Activated T-helper 17 cell treated with anti-CD3 and anti-CD28 coated beads, Interleukin-2, amount 50 U/mL, for 72 hours (primary cell): ENCODE measurements around the gene RALGAPA1. TPM values are rescaled to one million over a fixed set of nuclear protein-coding genes. Genes with fewer than 3 reads are reported as not detected.
"Not testable (repeated sequence)": the region's sequence is repeated elsewhere in the genome, so short reads cannot be mapped to it uniquely, and the experiment has no call there.

Experiments
- ATAC-seq: fragments of 150-1000 bp; cut with Tn5 transposase; replicated peaks from 2 replicates; pipeline ENCODE4 v1.10.0; 2021; ENCODE audit warnings: mild to moderate bottlenecking, moderate library complexity
- H3K27ac Mint-ChIP-seq: one replicate; pipeline ENCODE4 v1.8.0; 2022; ENCODE audit warnings: mixed read lengths
- H3K27me3 Mint-ChIP-seq: one replicate; pipeline ENCODE4 v1.8.0; 2022; ENCODE audit warnings: mixed read lengths
- H3K36me3 Mint-ChIP-seq: one replicate; pipeline ENCODE4 v1.8.0; 2022; ENCODE audit warnings: low read depth, mild to moderate bottlenecking, mixed read lengths
- H3K4me1 Mint-ChIP-seq: one replicate; pipeline ENCODE4 v1.8.0; 2022; ENCODE audit warnings: mixed read lengths
- H3K4me3 Mint-ChIP-seq: one replicate; pipeline ENCODE4 v1.8.0; 2022; ENCODE audit warnings: mild to moderate bottlenecking, mixed read lengths
- H3K9me3 Mint-ChIP-seq: one replicate; pipeline ENCODE4 v1.8.0; 2022; ENCODE audit warnings: mixed read lengths
- total RNA-seq, 2 donors: library from RNA; stranded (reverse); gene quantifications; one replicate each; pipeline ENCODE4 v1.2.3, GENCODE V29; 2022

The RALGAPA1 gene
- total RNA-seq, 2 donors from 2014 or later: 32.8 to 36.5 TPM

GRCh38 chr14:35808076-35808637 lies 938 bp downstream of the RALGAPA1 start:
- no peaks in the 10 kb centered on the region for H3K9me3 Mint-ChIP-seq

GRCh38 chr14:35807131-35807961 lies 1.7 kb downstream of the RALGAPA1 start:
- Mint-ChIP-seq H3K36me3 (peaks cover 22% of the 10 kb centered on the region), H3K27me3 (no peaks in the 10 kb centered on the region), H3K4me3 (peak overlapping the region; percentile 99), H3K9me3 (no peaks in the 10 kb centered on the region), H3K4me1 (peaks cover 9% of the 10 kb centered on the region), H3K27ac (peak overlapping the region; percentile 90)
- ATAC-seq: no peak

More at GRCh38 chr14:35808076-35808637, 938 bp downstream of the RALGAPA1 start:
- Mint-ChIP-seq H3K27me3 (no peaks in the 10 kb centered on the region), H3K27ac (peak overlapping the region; percentile 90), H3K4me1 (peaks cover 9% of the 10 kb centered on the region), H3K36me3 (peaks cover 16% of the 10 kb centered on the region), H3K4me3 (peak overlapping the region; percentile 99)
- peak; percentile 18 for ATAC-seq

- peaks cover 22% of the 10 kb centered on the region for H3K36me3 Mint-ChIP-seq
- ATAC-seq: no peak
- peak overlapping the region; percentile 90 for H3K27ac Mint-ChIP-seq
- peak overlapping the region; percentile 99 for H3K4me3 Mint-ChIP-seq
- H3K4me1 Mint-ChIP-seq: peaks cover 9% of the 10 kb centered on the region
- no peaks in the 10 kb centered on the region for H3K27me3 Mint-ChIP-seq
- H3K9me3 Mint-ChIP-seq: no peaks in the 10 kb centered on the region
Measured at GRCh38 chr14:35806006-35806907, 2.8 kb downstream of the RALGAPA1 start.

- peaks cover 24% of the 10 kb centered on the region for H3K4me1 Mint-ChIP-seq
- H3K36me3 Mint-ChIP-seq: peaks cover 8% of the 10 kb centered on the region
- no peaks in the 10 kb centered on the region for H3K9me3 Mint-ChIP-seq
- no peak for ATAC-seq
- no peak overlapping the region for H3K27ac Mint-ChIP-seq
- H3K4me3 Mint-ChIP-seq: no peak overlapping the region
- no peaks in the 10 kb centered on the region for H3K27me3 Mint-ChIP-seq
Measured at GRCh38 chr14:35797796-35798195, 11.3 kb downstream of the RALGAPA1 start.

GRCh38 chr14:35789651-35790050 lies 19.4 kb downstream of the RALGAPA1 start:
- ATAC-seq: peak; percentile 69
- H3K27ac Mint-ChIP-seq: no peak overlapping the region
- peaks cover 25% of the 10 kb centered on the region for H3K4me1 Mint-ChIP-seq

GRCh38 chr14:35786856-35787255 lies 22.2 kb downstream of the RALGAPA1 start:
- peak; percentile 91 for ATAC-seq
- Mint-ChIP-seq H3K4me3 (no peak overlapping the region), H3K36me3 (peaks cover 19% of the 10 kb centered on the region), H3K27me3 (no peaks in the 10 kb centered on the region), H3K4me1 (peaks cover 35% of the 10 kb centered on the region), H3K9me3 (no peaks in the 10 kb centered on the region), H3K27ac (peak overlapping the region; percentile 1)

More at GRCh38 chr14:35789651-35790050, 19.4 kb downstream of the RALGAPA1 start:
- Mint-ChIP-seq H3K27me3 (no peaks in the 10 kb centered on the region), H3K4me3 (no peak overlapping the region), H3K36me3 (peaks cover 19% of the 10 kb centered on the region), H3K9me3 (no peaks in the 10 kb centered on the region)

GRCh38 chr14:35783699-35784098 lies 25.4 kb downstream of the RALGAPA1 start:
- Mint-ChIP-seq H3K27ac (no peak overlapping the region), H3K27me3 (no peaks in the 10 kb centered on the region), H3K36me3 (no peaks in the 10 kb centered on the region), H3K4me1 (peaks cover 24% of the 10 kb centered on the region), H3K4me3 (no peak overlapping the region), H3K9me3 (no peaks in the 10 kb centered on the region)
- ATAC-seq: no peak

- Mint-ChIP-seq H3K4me3 (no peak overlapping the region), H3K4me1 (peaks cover 7% of the 10 kb centered on the region), H3K27me3 (no peaks in the 10 kb centered on the region), H3K36me3 (peaks cover 14% of the 10 kb centered on the region), H3K9me3 (no peaks in the 10 kb centered on the region), H3K27ac (no peak overlapping the region)
- ATAC-seq: no peak
Measured at GRCh38 chr14:35779368-35779767, 29.7 kb downstream of the RALGAPA1 start.

- H3K27me3 Mint-ChIP-seq, H3K27ac Mint-ChIP-seq, H3K4me1 Mint-ChIP-seq, H3K9me3 Mint-ChIP-seq, ATAC-seq, H3K4me3 Mint-ChIP-seq: not testable (repeated sequence)
- H3K36me3 Mint-ChIP-seq: peaks cover 23% of the 10 kb centered on the region
Measured at GRCh38 chr14:35777550-35777949, 31.5 kb downstream of the RALGAPA1 start.

GRCh38 chr14:35776823-35777222 lies 32.3 kb downstream of the RALGAPA1 start:
- Mint-ChIP-seq H3K27ac (no peak overlapping the region), H3K9me3 (no peaks in the 10 kb centered on the region), H3K27me3 (no peaks in the 10 kb centered on the region), H3K36me3 (peaks cover 23% of the 10 kb centered on the region), H3K4me1 (peaks cover 4% of the 10 kb centered on the region), H3K4me3 (no peak overlapping the region)
- no peak for ATAC-seq

- Mint-ChIP-seq H3K27ac (peak overlapping the region; percentile 4), H3K36me3 (peaks cover 23% of the 10 kb centered on the region)
- H3K4me3 Mint-ChIP-seq, H3K4me1 Mint-ChIP-seq, ATAC-seq, H3K9me3 Mint-ChIP-seq, H3K27me3 Mint-ChIP-seq: not testable (repeated sequence)
Measured at GRCh38 chr14:35776085-35776484, 33.0 kb downstream of the RALGAPA1 start.

GRCh38 chr14:35766700-35767082 lies 42.4 kb downstream of the RALGAPA1 start:
- no peak overlapping the region for H3K4me3 Mint-ChIP-seq
- H3K9me3 Mint-ChIP-seq: no peaks in the 10 kb centered on the region
- peaks cover 7% of the 10 kb centered on the region for H3K4me1 Mint-ChIP-seq
- no peak overlapping the region for H3K27ac Mint-ChIP-seq
- peak; percentile 99 for ATAC-seq
- H3K36me3 Mint-ChIP-seq: peaks cover 36% of the 10 kb centered on the region
- no peaks in the 10 kb centered on the region for H3K27me3 Mint-ChIP-seq

- no peaks in the 10 kb centered on the region for H3K9me3 Mint-ChIP-seq
- H3K36me3 Mint-ChIP-seq: peaks cover 41% of the 10 kb centered on the region
- ATAC-seq: peak; percentile 30
- no peak overlapping the region for H3K4me3 Mint-ChIP-seq
- H3K4me1 Mint-ChIP-seq: peaks cover 7% of the 10 kb centered on the region
- H3K27me3 Mint-ChIP-seq: no peaks in the 10 kb centered on the region
- H3K27ac Mint-ChIP-seq: no peak overlapping the region
Measured at GRCh38 chr14:35766036-35766699, 42.9 kb downstream of the RALGAPA1 start.

GRCh38 chr14:35761922-35762321 lies 47.2 kb downstream of the RALGAPA1 start:
- H3K4me3 Mint-ChIP-seq: no peak overlapping the region
- H3K9me3 Mint-ChIP-seq: no peaks in the 10 kb centered on the region
- no peak for ATAC-seq
- H3K27ac Mint-ChIP-seq: no peak overlapping the region
- peaks cover 51% of the 10 kb centered on the region for H3K36me3 Mint-ChIP-seq
- H3K27me3 Mint-ChIP-seq: no peaks in the 10 kb centered on the region
- H3K4me1 Mint-ChIP-seq: peaks cover 7% of the 10 kb centered on the region
